K562 (cell line): ENCODE results near the gene PREX1. TPM values are rescaled to one million over a fixed set of nuclear protein-coding genes. Genes with fewer than 3 reads are reported as not detected.

Source experiments
- BMI1 ChIP-seq: fragments of 150-350 bp; IDR thresholded peaks from 2 replicates; pipeline ENCODE4 v1.6.1; 2014; ENCODE audit warnings: low read length
- CLOCK ChIP-seq: fragments of 250-450 bp; sonication (Bioruptor Pico); IDR thresholded peaks from 2 replicates; pipeline ENCODE4 v1.4.0; 2020; ENCODE audit warnings: mild to moderate bottlenecking, moderate library complexity, borderline replicate concordance
- CTBP1 ChIP-seq: fragments of 450-650 bp; IDR thresholded peaks from 2 replicates; pipeline ENCODE4 v1.6.1; 2016; ENCODE audit warnings: borderline replicate concordance
- E2F8 ChIP-seq: fragments of 450-650 bp; IDR thresholded peaks from 2 replicates; pipeline ENCODE4 v1.7.1; 2018; ENCODE audit warnings: mild to moderate bottlenecking, low read depth; ENCODE audit not compliant: partially characterized antibody
- ESRRB ChIP-seq: fragments of 250-450 bp; sonication (Bioruptor Pico); IDR thresholded peaks from 2 replicates; pipeline ENCODE4 v1.5.0; 2020; ENCODE audit warnings: mild to moderate bottlenecking, moderate library complexity, borderline replicate concordance
- ETV1 ChIP-seq: fragments of 450-650 bp; conservative IDR thresholded peaks from 2 replicates; pipeline ENCODE4 v1.6.1; 2016; ENCODE audit warnings: missing genetic modification characterization, control low read depth, low read depth, missing compliant biosample characterization
- ETV5 ChIP-seq: sonication (generic); formaldehyde crosslinking; IDR thresholded peaks from 2 replicates; pipeline ENCODE4 v1.4.0; 2020; ENCODE audit warnings: low read depth, mild to moderate bottlenecking, missing genetic modification reagents
- MTA1 ChIP-seq: fragments of 450-650 bp; IDR thresholded peaks from 2 replicates; pipeline ENCODE4 v1.6.1; 2017; ENCODE audit warnings: borderline replicate concordance
- MXD1 ChIP-seq: fragments of 250-450 bp; sonication (Bioruptor Pico); IDR thresholded peaks from 2 replicates; pipeline ENCODE4 v1.8.0; 2021; ENCODE audit warnings: borderline replicate concordance, mild to moderate bottlenecking, moderate library complexity; ENCODE audit not compliant: poor library complexity, severe bottlenecking
- POLR2AphosphoS5 ChIP-seq: IDR thresholded peaks from 2 replicates; pipeline ENCODE4 v1.6.1; 2011; ENCODE audit warnings: mild to moderate bottlenecking, low read depth, low read length, moderate library complexity; ENCODE audit not compliant: control insufficient read depth, insufficient read depth
- POLR3A ChIP-seq: IDR thresholded peaks from 2 replicates; pipeline ENCODE4 v1.6.1; 2011; ENCODE audit warnings: borderline replicate concordance, mild to moderate bottlenecking, moderate library complexity; ENCODE audit not compliant: insufficient read length, insufficient read depth; ENCODE audit errors: extremely low read depth
- RBM39 ChIP-seq: fragments of 200-400 bp; formaldehyde crosslinking; optimal IDR thresholded peaks from 2 replicates; pipeline ENCODE3; 2018; ENCODE audit warnings: low read depth, low read length
- RFX1 ChIP-seq: fragments of 450-650 bp; IDR thresholded peaks from 2 replicates; pipeline ENCODE4 v1.6.1; 2016; ENCODE audit warnings: mild to moderate bottlenecking, moderate library complexity
- SLC30A9 ChIP-seq: fragments of 250-450 bp; sonication (Bioruptor Pico); IDR thresholded peaks from 2 replicates; pipeline ENCODE4 v1.8.0; 2022; ENCODE audit warnings: mild to moderate bottlenecking, moderate library complexity
- SRF ChIP-seq, 2 experiments: fragments of 250-450, 450-650 bp in 1 of 2; sonication (Bioruptor Pico) in 1 of 2; sonication (generic) in 1 of 2; formaldehyde crosslinking; IDR thresholded peaks; 2 replicates each; pipeline versions ENCODE4 v1.5.0 to v1.5.1; 2020 to 2022; ENCODE audit warnings: mild to moderate bottlenecking in 1 of 2, missing genetic modification reagents in 1 of 2
- SRSF1 ChIP-seq: fragments of 200-400 bp; formaldehyde crosslinking; IDR thresholded peaks from 2 replicates; pipeline ENCODE4 v1.6.1; 2017; ENCODE audit warnings: mild to moderate bottlenecking, low read depth, low read length, moderate library complexity
- TAF9B ChIP-seq: fragments of 450-650 bp; IDR thresholded peaks from 2 replicates; pipeline ENCODE4 v1.6.1; 2018; ENCODE audit warnings: mild to moderate bottlenecking; ENCODE audit not compliant: partially characterized antibody
- THRB ChIP-seq: fragments of 450-650 bp; formaldehyde crosslinking; conservative IDR thresholded peaks from 2 replicates; pipeline ENCODE4 v1.4.0; 2022; ENCODE audit warnings: mild to moderate bottlenecking, missing genetic modification characterization
- ZKSCAN3 ChIP-seq: fragments of 250-450 bp; sonication (Bioruptor Pico); IDR thresholded peaks from 2 replicates; pipeline ENCODE4 v1.4.0; 2020
- ZNF140 ChIP-seq: fragments of 250-450 bp; sonication (Bioruptor Pico); IDR thresholded peaks from 2 replicates; pipeline ENCODE4 v1.8.0; 2021; ENCODE audit warnings: moderate library complexity, mild to moderate bottlenecking, inconsistent platforms
- ZNF507 ChIP-seq: conservative IDR thresholded peaks from 2 replicates; pipeline ENCODE4 v1.6.1; 2017; ENCODE audit warnings: missing genetic modification characterization, missing compliant biosample characterization
- ZZZ3 ChIP-seq: fragments of 450-650 bp; IDR thresholded peaks from 2 replicates; pipeline ENCODE4 v1.6.1; 2016; ENCODE audit warnings: antibody characterized with exemption, mild to moderate bottlenecking, moderate library complexity
- polyA plus RNA-seq, 8 experiments: library from polyadenylated mRNA; depleted of rRNA in 4 of 8; stranded (reverse) in 5 of 8; unstranded in 3 of 8; fragments of >200 nt; fragmentation: Nextera tagmentation in 2 of 8; fragmentation: Illumina TruSeq in 1 of 8; extraction: Ambion mirVana in 2 of 8; extraction: Trizol in 1 of 8; gene quantifications; 2 replicates each; pipeline versions ENCODE4 v1.2.1 to v1.2.3, GENCODE V29; 2011 to 2014; ENCODE audit warnings: inconsistent platforms in 1 of 8, missing spikeins in 1 of 8
- total RNA-seq, 7 experiments: library from RNA; depleted of rRNA in 6 of 7; stranded (reverse); fragments of >200 nt in 6 of 7; fragmentation: Illumina TruSeq in 2 of 7; extraction: Trizol in 2 of 7; gene quantifications; 2 replicates each; pipeline versions ENCODE4 v1.2.1 to v1.2.3, GENCODE V29; 2011 to 2021; ENCODE audit warnings: low replicate concordance in 1 of 7

The PREX1 gene
- total and polyA plus RNA-seq, 9 of the 15 experiments (the other 6 are each of a cell fraction or from before 2014, with no cell fraction given) = 0.37 to 10.4 (median 4.8) TPM

GRCh38 chr20:48841875-48842529 lies 14.2 kb upstream of the PREX1 start (continued):
- TF ChIP-seq CLOCK (no peak), POLR3A (no peak), SRF (CRISPR knock-in tag; IDR thresholded peaks at IDR 0.05) (no peak), ZNF140 (CRISPR knock-in tag) (no peak), SRSF1 (no peak), MXD1 (CRISPR knock-in tag) (no peak), SLC30A9 (CRISPR knock-in tag) (no peak), RBM39 (no peak), ETV1 (tag) (no peak), TAF9B (no peak), ZZZ3 (no peak), MTA1 (no peak), ESRRB (CRISPR knock-in tag) (no peak), CTBP1 (no peak), BMI1 (no peak), THRB (no peak), ZKSCAN3 (CRISPR knock-in tag) (no peak), ZNF507 (tag) (no peak), E2F8 (no peak), RFX1 (no peak), ETV5 (CRISPR knock-in tag) (no peak), POLR2AphosphoS5 (peak; percentile 41)
